ENCODE data around the gene WDR54. TPM values are rescaled to one million over a fixed set of nuclear protein-coding genes. Genes with fewer than 3 reads are reported as not detected.

Gene WDR54
- polyA plus RNA-seq, 3 donors: 7.1 to 11.7 (median 7.9) TPM

GRCh38 chr2:74454654-74455511, 33.4 kb downstream of the WDR54 start, which contains the start of gene INO80B:
TSS of gene INO80B (plus strand) at chr2:74455087. CDS start at chr2:74455117, 30 bp downstream.
- H3K36me3 ChIP-seq (replicated peaks in 1 of 2; ENCODE audit: control insufficient read depth in 1 of 2, insufficient read depth in 2 of 2, low read length in 2 of 2): no peaks in the 10 kb centered on the region
- no peaks in the 10 kb centered on the region for H3K9me3 Mint-ChIP-seq
- H3K4me1 Mint-ChIP-seq: peaks cover 41% of the 10 kb centered on the region
- intact Hi-C loops (cut with micrococcal nuclease): loop anchor here (1.0 to 5.0 kb wide), 3 partner anchors 27 to 72 kb away; partner anchors contain the start of genes AUP1 (in 2 of the 2), CCDC142 (in 2 of the 2), DQX1 (in 2 of the 2) and HTRA2 (in 2 of the 2)
- peak within 1 kb of the TSS; percentile 60 for H3K9ac ChIP-seq (ENCODE audit: insufficient read depth, low read length, poor library complexity, severe bottlenecking)
- peak; percentile 98 to 99 (median 99) for DNase-seq
- peaks cover 7 to 10% of the 10 kb centered on the region in 2 donors for H3K36me3 Mint-ChIP-seq
- WGBS (ENCODE audit: insufficient coverage): 0% methylated on average over 34 of the region's 40 CpGs
- peak within 1 kb of the TSS; percentile 41 to 82 (median 51) for H3K4me3 ChIP-seq (replicated peaks in 1 of 3; ENCODE audit: low read depth in 2 of 3, low read length in 3 of 3)
- no peaks in the 10 kb centered on the region for H3K9me3 ChIP-seq (replicated peaks in 1 of 2; ENCODE audit: control insufficient read depth in 1 of 2, insufficient read depth in 1 of 2, low read length in 2 of 2)
- no peak for TF ChIP-seq CTCF (IDR thresholded peaks at IDR 0.05)
- peak within 1 kb of the TSS; percentile 1 to 78 for H3K27ac ChIP-seq (ENCODE audit: low read depth in 1 of 2, low read length in 2 of 2)
- no peaks in the 10 kb centered on the region for H4K20me1 ChIP-seq (ENCODE audit: insufficient read depth, low read length)
- H3K27ac Mint-ChIP-seq: peak within 1 kb of the TSS; percentile 85 to 96 (median 92)
- peaks cover 0 to 5% (median 2%) of the 10 kb centered on the region in 3 donors for H3K27me3 Mint-ChIP-seq (ENCODE audit: low read depth in 3 of 3)
- H3K4me3 Mint-ChIP-seq: peak within 1 kb of the TSS; percentile 87 to 99
- H3K4me2 ChIP-seq (replicated peaks; ENCODE audit: extremely low read depth, low read length, poor library complexity, severe bottlenecking): peak within 1 kb of the TSS; percentile 91
- H3K79me2 ChIP-seq (ENCODE audit: insufficient read depth, low read length): peaks cover 21% of the 10 kb centered on the region
- no peaks in the 10 kb centered on the region for H3K27me3 ChIP-seq (ENCODE audit: control insufficient read depth in 2 of 2, insufficient read depth in 2 of 2, low read length in 2 of 2)
- peak within 1 kb of the TSS; percentile 77 for H2AFZ ChIP-seq (ENCODE audit: insufficient read depth, low read depth, low read length, poor library complexity, severe bottlenecking)
- peaks cover 35 to 40% of the 10 kb centered on the region in 2 donors for H3K4me1 ChIP-seq (ENCODE audit: control insufficient read depth in 1 of 2, insufficient read depth in 2 of 2, low read length in 2 of 2)

- Histone ChIP-seq H3K4me3 (replicated peaks in 1 of 3; ENCODE audit: low read depth in 2 of 3, low read length in 3 of 3) (peak overlapping the region; percentile 72 to 90 (median 80)), H3K36me3 (replicated peaks in 1 of 2; ENCODE audit: control insufficient read depth in 1 of 2, insufficient read depth in 2 of 2, low read length in 2 of 2) (peaks cover 11 to 12% of the 10 kb centered on the region in 2 donors), H2AFZ (ENCODE audit: insufficient read depth, low read depth, low read length, poor library complexity, severe bottlenecking) (peak overlapping the region; percentile 92), H3K79me2 (ENCODE audit: insufficient read depth, low read length) (peaks cover 21% of the 10 kb centered on the region), H3K27ac (ENCODE audit: low read depth in 1 of 2, low read length in 2 of 2) (peak overlapping the region; percentile 81 to 92), H3K9ac (ENCODE audit: insufficient read depth, low read length, poor library complexity, severe bottlenecking) (peak overlapping the region; percentile 85), H3K4me2 (replicated peaks; ENCODE audit: extremely low read depth, low read length, poor library complexity, severe bottlenecking) (peak overlapping the region; percentile 100), H4K20me1 (ENCODE audit: insufficient read depth, low read length) (no peaks in the 10 kb centered on the region), H3K4me1 (ENCODE audit: control insufficient read depth in 1 of 2, insufficient read depth in 2 of 2, low read length in 2 of 2) (peaks cover 35 to 41% of the 10 kb centered on the region in 2 donors), H3K27me3 (ENCODE audit: control insufficient read depth in 2 of 2, insufficient read depth in 2 of 2, low read length in 2 of 2) (no peaks in the 10 kb centered on the region), H3K9me3 (replicated peaks in 1 of 2; ENCODE audit: control insufficient read depth in 1 of 2, insufficient read depth in 1 of 2, low read length in 2 of 2) (no peaks in the 10 kb centered on the region)
- intact Hi-C loops (cut with micrococcal nuclease): loop anchor here (5.0 kb wide), 1 partner anchor 70 kb away; the partner anchor contains the start of genes AUP1 (in 2 of the 2), DQX1 (in 2 of the 2) and HTRA2 (in 2 of the 2)
- Mint-ChIP-seq H3K36me3 (peaks cover 16 to 24% of the 10 kb centered on the region in 2 donors), H3K4me3 (peak overlapping the region; percentile 93 to 94), H3K27ac (peak overlapping the region; percentile 77 to 92 (median 87)), H3K27me3 (ENCODE audit: low read depth in 3 of 3) (peaks cover 0 to 2% (median 0%) of the 10 kb centered on the region in 3 donors), H3K4me1 (peaks cover 43% of the 10 kb centered on the region), H3K9me3 (no peaks in the 10 kb centered on the region)
- TF ChIP-seq CTCF (IDR thresholded peaks at IDR 0.05): no peak
- under 1% methylated on average over 25 of the region's 27 CpGs for WGBS (ENCODE audit: insufficient coverage)
- peak in 1 of 3 donors; percentile 34 for DNase-seq
Measured at GRCh38 chr2:74457129-74457548, 35.6 kb downstream of the WDR54 start.

All from CD14-positive monocyte (primary cell).